ENCODE results near the gene KLC1. TPM values are rescaled to one million over a fixed set of nuclear protein-coding genes. Genes with fewer than 3 reads are reported as not detected.
A peak's percentile ranks its signal among the peaks of the same experiment; 100 is the strongest.

The KLC1 gene
- total and polyA plus RNA-seq, 2 donors (not counting 1 experiment from before 2014, with no cell fraction given), result 102 to 243 TPM

DNA sequence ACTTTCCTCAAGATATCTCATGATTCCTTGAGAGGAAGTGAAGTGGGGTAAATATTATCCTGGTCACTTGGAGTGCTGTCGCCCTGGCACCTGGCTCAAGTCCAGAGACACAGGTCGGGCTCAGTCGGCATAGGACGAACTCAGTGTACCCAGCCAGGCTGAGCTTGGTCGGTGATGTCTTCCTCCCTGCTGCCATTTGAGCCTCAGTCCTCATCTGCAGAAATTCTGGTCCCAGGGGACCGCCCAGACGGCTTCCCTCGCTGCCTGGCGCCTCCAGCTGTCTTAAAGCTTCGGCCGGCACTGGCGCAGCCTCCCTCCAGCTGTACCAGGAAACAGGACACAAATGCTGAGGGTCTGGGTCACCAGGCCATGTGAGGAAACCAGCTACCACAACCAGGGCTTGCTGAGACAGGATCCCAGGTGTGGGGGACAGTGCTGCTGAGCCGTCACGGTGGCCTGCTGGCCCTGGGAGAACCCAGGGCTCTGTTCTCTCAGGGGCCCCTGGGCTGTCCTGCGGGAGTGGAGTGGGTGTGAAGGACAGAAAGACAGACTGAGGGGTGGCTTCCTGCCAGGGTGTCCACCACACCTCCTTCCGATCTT is 5.0 kb upstream of the KLC1 start:
- Histone ChIP-seq H3K27ac (ENCODE audit: low read length in 2 of 2) (no peak overlapping the region), H3K79me2 (ENCODE audit: control insufficient read depth, insufficient read depth, low read length) (peaks cover 9% of the 10 kb centered on the region), H2AFZ (ENCODE audit: insufficient read depth, low read depth, low read length, poor library complexity, severe bottlenecking) (peak overlapping the region; percentile 47), H3K36me3 (replicated peaks in 1 of 2; ENCODE audit: control extremely low read depth in 1 of 2, control insufficient read depth in 1 of 2, extremely low read depth in 1 of 2, insufficient read depth in 2 of 2, low read length in 1 of 2) (no peaks in the 10 kb centered on the region), H3K9ac (ENCODE audit: low read length) (peak overlapping the region; percentile 26), H3K4me2 (replicated peaks; ENCODE audit: low read depth, low read length, poor library complexity, severe bottlenecking) (peak overlapping the region; percentile 74), H3K4me1 (ENCODE audit: control insufficient read depth in 2 of 2, insufficient read depth in 2 of 2, low read length in 2 of 2) (peaks cover 39 to 44% of the 10 kb centered on the region in 2 donors), H3K9me3 (ENCODE audit: control extremely low read depth in 1 of 3, control insufficient read depth in 2 of 3, insufficient read depth in 1 of 3, low read length in 2 of 3) (no peaks in the 10 kb centered on the region), H3K27me3 (replicated peaks in 1 of 4; ENCODE audit: control extremely low read depth in 1 of 4, control insufficient read depth in 3 of 4, insufficient read depth in 4 of 4, low read length in 3 of 4) (no peaks in the 10 kb centered on the region), H3K4me3 (ENCODE audit: control extremely low read depth in 1 of 5, extremely low read depth in 1 of 5, insufficient read depth in 1 of 5, low read depth in 2 of 5, low read length in 4 of 5) (peak overlapping the region in 1 of 5 experiments; percentile 6), H4K20me1 (ENCODE audit: control insufficient read depth, insufficient read depth, low read length, poor library complexity, severe bottlenecking) (no peaks in the 10 kb centered on the region)
- TF ChIP-seq EZH2 (IDR thresholded peaks at IDR 0.05; ENCODE audit: borderline replicate concordance, insufficient read depth, low read depth, low read length, poor library complexity, severe bottlenecking), result no peak
- TF ChIP-seq CTCF (IDR thresholded peaks at IDR 0.05), result no peak
- H3K27ac Mint-ChIP-seq, result no peak overlapping the region
- DNase-seq (peak; percentile 66), ATAC-seq (ENCODE audit: low read depth) (no peak)
- ChIA-PET POLR2A (interaction anchor here (0.6 kb wide), 1 partner anchor 66 kb away, joined by 3 read pairs; no protein-coding TSS in a partner anchor), CTCF (no interaction called here)
- peaks cover 46% of the 10 kb centered on the region for H3K4me1 Mint-ChIP-seq
- H3K9me3 Mint-ChIP-seq (ENCODE audit: insufficient read depth), result no peaks in the 10 kb centered on the region
- 18% methylated on average over 16 of the region's 16 CpGs for WGBS (ENCODE audit: insufficient coverage)
- intact Hi-C loops (cut with micrococcal nuclease), result no loop called here
- H3K4me3 Mint-ChIP-seq, result peak overlapping the region; percentile 56
- no peaks in the 10 kb centered on the region for H3K27me3 Mint-ChIP-seq

DNA sequence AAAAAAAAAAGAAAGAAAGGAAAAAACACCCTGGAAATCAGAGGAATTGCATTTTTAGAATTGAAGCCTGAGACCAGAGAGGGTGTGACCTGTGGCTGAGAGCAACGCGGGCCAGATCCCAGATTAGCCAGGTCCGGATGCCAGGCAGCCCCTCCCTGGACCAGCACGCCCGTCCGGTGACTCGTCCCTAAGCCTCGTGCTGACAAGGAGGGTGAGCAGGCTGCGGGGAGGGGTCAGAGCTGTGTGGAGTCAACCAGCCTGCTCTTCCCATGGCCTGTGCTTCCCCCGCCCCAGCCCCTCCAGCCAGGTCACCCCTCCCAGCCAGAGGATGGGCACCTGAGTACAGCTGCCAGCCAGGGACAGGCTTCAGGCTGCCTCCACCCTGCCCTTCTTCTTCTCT is 4.2 kb upstream of the KLC1 start:
- Histone ChIP-seq H3K79me2 (ENCODE audit: control insufficient read depth, insufficient read depth, low read length) (peaks cover 18% of the 10 kb centered on the region), H3K27me3 (replicated peaks in 1 of 4; ENCODE audit: control extremely low read depth in 1 of 4, control insufficient read depth in 3 of 4, insufficient read depth in 4 of 4, low read length in 3 of 4) (no peaks in the 10 kb centered on the region), H4K20me1 (ENCODE audit: control insufficient read depth, insufficient read depth, low read length, poor library complexity, severe bottlenecking) (peaks cover 3% of the 10 kb centered on the region), H3K36me3 (replicated peaks in 1 of 2; ENCODE audit: control extremely low read depth in 1 of 2, control insufficient read depth in 1 of 2, extremely low read depth in 1 of 2, insufficient read depth in 2 of 2, low read length in 1 of 2) (no peaks in the 10 kb centered on the region), H2AFZ (ENCODE audit: insufficient read depth, low read depth, low read length, poor library complexity, severe bottlenecking) (peak overlapping the region; percentile 64), H3K9me3 (ENCODE audit: control extremely low read depth in 1 of 3, control insufficient read depth in 2 of 3, insufficient read depth in 1 of 3, low read length in 2 of 3) (no peaks in the 10 kb centered on the region), H3K4me3 (ENCODE audit: control extremely low read depth in 1 of 5, extremely low read depth in 1 of 5, insufficient read depth in 1 of 5, low read depth in 2 of 5, low read length in 4 of 5) (peak overlapping the region in 4 of 5 experiments; percentile 2 to 51 (median 28)), H3K27ac (ENCODE audit: low read length in 2 of 2) (peak overlapping the region; percentile 20 to 22), H3K4me2 (replicated peaks; ENCODE audit: low read depth, low read length, poor library complexity, severe bottlenecking) (peak overlapping the region; percentile 74), H3K4me1 (ENCODE audit: control insufficient read depth in 2 of 2, insufficient read depth in 2 of 2, low read length in 2 of 2) (peaks cover 40 to 45% of the 10 kb centered on the region in 2 donors), H3K9ac (ENCODE audit: low read length) (peak overlapping the region; percentile 48)
- TF ChIP-seq EZH2 (IDR thresholded peaks at IDR 0.05; ENCODE audit: borderline replicate concordance, insufficient read depth, low read depth, low read length, poor library complexity, severe bottlenecking) (no peak), CTCF (IDR thresholded peaks at IDR 0.05) (no peak)
- 11% methylated on average over 9 of the region's 10 CpGs for WGBS (ENCODE audit: insufficient coverage)
- Mint-ChIP-seq H3K4me1 (peaks cover 47% of the 10 kb centered on the region), H3K4me3 (peak overlapping the region; percentile 79), H3K27ac (peak overlapping the region; percentile 65), H3K9me3 (ENCODE audit: insufficient read depth) (no peaks in the 10 kb centered on the region), H3K27me3 (no peaks in the 10 kb centered on the region)
- no peak for ATAC-seq (ENCODE audit: low read depth)
- no peak for DNase-seq
- ChIA-PET POLR2A (interaction anchor here (0.6 kb wide), 1 partner anchor 244 kb away, joined by 3 read pairs; no protein-coding TSS in a partner anchor), CTCF (no interaction called here)
- intact Hi-C loops (cut with micrococcal nuclease), result loop anchor here (5.0 kb wide), 2 partner anchors 72 to 238 kb away; partner anchors contain the start of gene MARK3

Data from B cell (primary cell).